SK-N-SH treated with all-trans-retinoic acid at 6 μM for 48 hours (cell line): ENCODE results near the gene TIAM1.

Source experiments
- ARNTL ChIP-seq: fragments of 450-650 bp; formaldehyde crosslinking; IDR thresholded peaks from 2 replicates; pipeline ENCODE4 v1.5.0; 2020; ENCODE audit warnings: low read depth, mild to moderate bottlenecking, moderate library complexity, borderline replicate concordance
- RARB ChIP-seq: fragments of 250-450 bp; sonication (Bioruptor Pico); IDR thresholded peaks from 2 replicates; pipeline ENCODE4 v1.8.0; 2021; ENCODE audit warnings: mild to moderate bottlenecking, moderate library complexity
- TCF4 ChIP-seq: fragments of 250-450 bp; sonication (Bioruptor Pico); IDR thresholded peaks from 2 replicates; pipeline ENCODE4 v1.8.0; 2021; ENCODE audit warnings: mild to moderate bottlenecking, moderate library complexity, borderline replicate concordance
- ZFP3 ChIP-seq: fragments of 250-450 bp; sonication (Bioruptor Pico); IDR thresholded peaks from 2 replicates; pipeline ENCODE4 v1.5.0; 2020; ENCODE audit warnings: mild to moderate bottlenecking, moderate library complexity
- ZFP30 ChIP-seq: fragments of 450-650 bp; formaldehyde crosslinking; IDR thresholded peaks from 2 replicates; pipeline ENCODE4 v1.5.0; 2022; ENCODE audit warnings: mild to moderate bottlenecking, moderate library complexity
- ZNF70 ChIP-seq: fragments of 450-650 bp; formaldehyde crosslinking; IDR thresholded peaks from 2 replicates; pipeline ENCODE4 v1.5.0; 2020; ENCODE audit warnings: mild to moderate bottlenecking, moderate library complexity

DNA sequence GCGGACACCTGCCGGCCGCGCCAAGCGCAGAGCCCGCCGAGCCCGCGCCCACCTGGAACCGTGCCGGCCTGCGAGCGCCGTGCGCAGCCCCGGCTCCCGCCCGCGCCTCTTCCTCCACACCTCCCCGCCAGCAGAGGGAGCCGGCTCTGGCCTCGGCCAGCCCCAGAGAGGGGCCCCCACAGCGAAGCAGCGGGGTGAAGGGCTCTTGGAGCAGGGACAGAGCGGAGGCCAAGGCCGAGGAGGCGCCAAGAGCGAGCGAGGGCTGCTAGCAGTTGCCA is 255.6 kb downstream of the TIAM1 start:
- TF ChIP-seq ZNF70 (CRISPR knock-in tag) (no peak), ARNTL (CRISPR knock-in tag) (no peak), TCF4 (CRISPR knock-in tag) (no peak), ZFP3 (CRISPR knock-in tag) (no peak), ZFP30 (CRISPR knock-in tag) (no peak), RARB (CRISPR knock-in tag) (no peak)
